Epithelial cell of proximal tubule (primary cell): ENCODE data around the gene THRB. TPM values are rescaled to one million over a fixed set of nuclear protein-coding genes. Genes with fewer than 3 reads are reported as not detected.

Experiments used
- DNase-seq: peaks from one replicate; pipeline ENCODE4 v3.0.0-alpha.2; 2011; ENCODE audit warnings: low read depth
- H3K4me3 ChIP-seq: 2 replicates; pipeline ENCODE4 v1.5.1; 2011; ENCODE audit warnings: low read depth, mild to moderate bottlenecking, low read length
- CTCF ChIP-seq: conservative IDR thresholded peaks from 2 replicates; pipeline ENCODE4 v1.5.1; 2012; ENCODE audit warnings: low read depth, mild to moderate bottlenecking, low read length
- total RNA-seq: library from RNA; depleted of rRNA; stranded (reverse); fragments of >200 nt; gene quantifications from 2 replicates; pipeline ENCODE4 v1.2.3, GENCODE V29; 2015

THRB gene
- total RNA-seq, 1 donor from 2014 or later: 2.1 TPM

DNA sequence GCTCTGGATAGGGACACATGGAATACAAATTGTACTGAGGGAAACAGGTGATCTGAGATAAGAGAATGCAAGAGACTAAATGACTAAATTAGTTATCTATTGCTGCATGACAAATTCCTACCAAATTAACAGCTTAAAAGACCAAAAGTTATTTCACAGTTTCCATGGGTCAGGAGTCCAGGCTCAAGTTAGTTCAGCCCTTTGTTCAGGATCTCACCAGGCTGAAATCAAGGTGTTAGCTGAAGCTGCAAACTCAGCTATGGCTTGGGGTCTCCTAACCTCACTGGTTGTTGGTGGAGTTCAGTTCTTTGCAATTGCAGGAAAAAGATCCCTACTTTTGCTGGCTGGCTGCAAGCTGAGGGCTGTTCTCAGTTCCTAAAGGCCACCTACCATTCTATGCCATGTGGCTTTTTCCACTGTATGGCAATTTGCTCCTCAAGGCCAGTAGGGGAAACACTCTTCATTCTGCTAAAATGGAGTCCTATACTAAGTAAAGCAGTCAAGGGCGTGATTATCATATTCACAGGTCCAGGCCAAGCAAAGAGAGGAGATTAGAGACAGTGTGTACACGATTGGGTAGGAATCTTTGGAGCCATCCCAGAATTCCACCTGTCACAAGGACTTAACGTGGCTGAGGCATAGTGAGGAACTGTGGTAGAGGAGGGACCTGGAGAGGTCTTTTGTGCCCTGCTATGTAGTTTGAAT, 53.7 kb downstream of the THRB start:
- TF ChIP-seq CTCF: no peak
- H3K4me3 ChIP-seq: no peak overlapping the region
- DNase-seq: no peak

GRCh38 chr3:24439021-24439420, 55.6 kb downstream of the THRB start:
- no peak for DNase-seq
- H3K4me3 ChIP-seq: no peak overlapping the region
- TF ChIP-seq CTCF: no peak

GRCh38 chr3:24437326-24437725, 57.3 kb downstream of the THRB start:
- no peak for DNase-seq
- TF ChIP-seq CTCF: no peak
- H3K4me3 ChIP-seq: no peak overlapping the region

GRCh38 chr3:24435584-24435983, 59.1 kb downstream of the THRB start:
- TF ChIP-seq CTCF: no peak
- no peak for DNase-seq
- H3K4me3 ChIP-seq: no peak overlapping the region

GRCh38 chr3:24434651-24435050, 60.0 kb downstream of the THRB start:
- no peak for DNase-seq
- no peak overlapping the region for H3K4me3 ChIP-seq
- TF ChIP-seq CTCF: no peak

DNA sequence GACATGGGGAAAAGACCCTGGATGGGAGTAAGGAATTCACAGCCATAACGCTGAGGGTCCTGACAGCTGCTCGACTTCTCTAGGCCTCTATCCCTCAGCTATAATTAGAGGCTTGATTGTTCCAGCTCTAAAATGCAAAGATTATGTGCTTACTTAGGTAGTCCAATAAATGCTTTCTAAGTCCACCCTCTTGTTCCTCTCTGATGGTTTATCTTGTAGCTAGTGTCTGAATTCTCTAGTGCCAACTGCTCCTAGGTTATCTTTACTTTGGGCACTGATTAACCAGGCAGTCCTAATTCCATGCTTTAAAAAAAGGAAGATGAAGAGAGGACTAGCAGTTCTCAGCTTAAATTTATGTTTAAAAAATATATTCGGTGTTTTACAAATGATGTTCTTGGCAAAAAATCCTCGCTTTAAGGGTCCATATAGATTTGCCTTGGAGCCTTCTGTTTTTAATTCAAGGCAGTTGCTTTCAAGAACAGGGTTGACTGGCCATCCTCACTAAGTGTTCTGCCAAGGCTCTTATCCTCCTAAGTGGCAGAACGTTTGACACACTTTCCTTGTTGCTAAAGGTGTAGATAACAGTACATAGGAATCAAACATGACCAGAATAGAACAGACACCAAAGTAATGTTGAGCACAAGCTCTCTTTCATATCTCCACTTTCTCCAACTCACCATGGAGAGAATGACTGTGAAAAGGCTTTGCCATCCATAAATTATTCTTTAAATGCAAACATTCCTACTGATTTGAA, 60.6 kb downstream of the THRB start:
- no peak for DNase-seq
- TF ChIP-seq CTCF: no peak
- H3K4me3 ChIP-seq: no peak overlapping the region
